ENCODE results near the gene TMEM140.

TMEM140 gene

DNA sequence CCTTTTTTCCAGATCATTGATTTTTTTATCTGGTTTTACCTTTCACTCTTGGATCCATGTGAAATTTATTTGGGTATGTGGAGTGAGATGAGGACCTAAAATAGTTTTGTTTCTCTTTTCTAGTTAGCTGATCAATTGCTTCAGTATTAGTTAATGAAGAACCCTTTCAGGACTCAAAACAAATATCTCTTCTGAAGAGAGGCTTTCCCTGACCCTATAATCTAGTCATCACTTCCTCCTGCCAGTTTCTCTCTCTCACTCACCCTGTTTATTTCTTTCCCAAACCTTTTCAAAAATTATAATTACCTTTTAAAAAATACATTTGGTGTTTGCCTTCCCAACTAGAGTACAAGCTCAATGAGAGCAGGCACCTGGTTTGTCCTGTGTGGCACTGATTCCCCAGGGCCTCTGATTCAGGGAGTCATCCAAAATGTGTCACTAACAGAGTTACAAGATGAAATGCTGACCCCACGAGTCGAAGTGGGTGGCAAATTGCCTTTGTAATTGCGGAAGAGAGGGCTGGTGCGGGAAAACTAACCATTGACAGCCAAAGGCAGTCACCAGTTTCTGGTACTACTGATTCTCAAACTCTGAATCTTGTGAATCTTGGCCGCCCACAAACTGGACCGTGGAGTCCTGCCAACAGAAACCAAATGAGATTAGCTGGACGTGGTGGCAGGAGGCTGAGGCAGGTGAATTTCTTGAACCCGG lies 2.4 kb downstream of the TMEM140 start:
- H3K27ac Mint-ChIP-seq, result peak overlapping the region; percentile 54
- H3K4me1 Mint-ChIP-seq, result peaks cover 78% of the 10 kb centered on the region
- H3K9me3 Mint-ChIP-seq, result peaks cover 24% of the 10 kb centered on the region
- H3K36me3 Mint-ChIP-seq (ENCODE audit: low read depth), result peaks cover 35% of the 10 kb centered on the region
- DNase-seq, result no peak
- no peak for ATAC-seq
- peak overlapping the region; percentile 90 for H3K4me3 Mint-ChIP-seq
- H3K27me3 Mint-ChIP-seq, result no peaks in the 10 kb centered on the region

DNA sequence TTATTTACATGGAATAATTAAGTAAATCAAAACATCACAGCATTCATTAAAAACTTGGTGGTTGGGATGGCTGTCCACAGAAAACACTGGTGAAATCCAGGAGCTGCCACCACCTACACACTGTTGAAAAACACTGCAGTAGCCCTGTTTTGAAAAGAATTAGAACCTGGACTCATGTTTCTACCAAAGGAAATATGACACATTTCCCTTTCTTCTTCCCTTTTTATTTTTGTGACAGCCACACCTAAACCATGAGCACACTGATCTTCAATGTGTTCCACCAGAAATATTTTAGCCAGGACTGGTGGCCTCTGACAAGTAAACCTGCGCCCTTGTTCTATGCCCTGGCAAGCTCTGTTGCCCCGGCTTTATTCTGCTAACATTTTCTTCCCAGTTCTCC lies 3.3 kb downstream of the TMEM140 start:
- no peak for ATAC-seq
- peaks cover 43% of the 10 kb centered on the region for H3K36me3 Mint-ChIP-seq (ENCODE audit: low read depth)

DNA sequence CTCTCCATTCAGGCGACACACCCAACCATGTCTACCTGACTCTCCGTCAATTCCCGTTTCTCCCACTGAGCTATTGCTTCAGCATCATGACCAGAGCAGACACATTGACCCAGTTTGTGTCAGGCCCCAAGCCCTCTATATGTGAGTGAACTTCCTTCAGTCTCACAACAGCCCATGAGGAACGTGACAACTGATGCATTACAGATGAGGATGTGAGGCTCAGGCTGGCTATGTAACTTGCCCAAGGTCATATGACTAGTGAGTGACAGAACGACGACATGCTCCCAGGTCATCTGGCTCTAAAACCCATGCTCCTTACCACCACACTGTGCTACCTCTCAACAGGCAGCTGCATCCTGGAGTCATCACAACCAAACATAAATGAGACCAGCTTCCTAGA lies 3.7 kb downstream of the TMEM140 start:
- H3K27ac Mint-ChIP-seq, result peak overlapping the region; percentile 54
- H3K4me1 Mint-ChIP-seq, result peaks cover 69% of the 10 kb centered on the region
- H3K27me3 Mint-ChIP-seq, result no peaks in the 10 kb centered on the region
- H3K9me3 Mint-ChIP-seq, result peaks cover 37% of the 10 kb centered on the region
- DNase-seq, result no peak
- H3K4me3 Mint-ChIP-seq, result peak overlapping the region; percentile 25
- H3K36me3 Mint-ChIP-seq (ENCODE audit: low read depth), result peaks cover 47% of the 10 kb centered on the region
- ATAC-seq, result no peak

More for the DNA sequence above, 3.3 kb downstream of the TMEM140 start:
- no peak for DNase-seq
- peaks cover 73% of the 10 kb centered on the region for H3K4me1 Mint-ChIP-seq
- peak overlapping the region; percentile 54 for H3K27ac Mint-ChIP-seq
- no peaks in the 10 kb centered on the region for H3K27me3 Mint-ChIP-seq
- peak overlapping the region; percentile 25 for H3K4me3 Mint-ChIP-seq
- peaks cover 33% of the 10 kb centered on the region for H3K9me3 Mint-ChIP-seq

- ATAC-seq, result no peak
- H3K4me1 Mint-ChIP-seq, result peaks cover 64% of the 10 kb centered on the region
- no peak overlapping the region for H3K4me3 Mint-ChIP-seq
- no peaks in the 10 kb centered on the region for H3K27me3 Mint-ChIP-seq
- no peak for DNase-seq
- peaks cover 56% of the 10 kb centered on the region for H3K36me3 Mint-ChIP-seq (ENCODE audit: low read depth)
- no peak overlapping the region for H3K27ac Mint-ChIP-seq
- H3K9me3 Mint-ChIP-seq, result peaks cover 44% of the 10 kb centered on the region
These were observed 4.6 kb downstream of the TMEM140 start for GRCh38 chr7:135152442-135152841.

- H3K36me3 Mint-ChIP-seq (ENCODE audit: low read depth), result peaks cover 67% of the 10 kb centered on the region
These were observed 6.9 kb downstream of the TMEM140 start for GRCh38 chr7:135154734-135155133.

DNA sequence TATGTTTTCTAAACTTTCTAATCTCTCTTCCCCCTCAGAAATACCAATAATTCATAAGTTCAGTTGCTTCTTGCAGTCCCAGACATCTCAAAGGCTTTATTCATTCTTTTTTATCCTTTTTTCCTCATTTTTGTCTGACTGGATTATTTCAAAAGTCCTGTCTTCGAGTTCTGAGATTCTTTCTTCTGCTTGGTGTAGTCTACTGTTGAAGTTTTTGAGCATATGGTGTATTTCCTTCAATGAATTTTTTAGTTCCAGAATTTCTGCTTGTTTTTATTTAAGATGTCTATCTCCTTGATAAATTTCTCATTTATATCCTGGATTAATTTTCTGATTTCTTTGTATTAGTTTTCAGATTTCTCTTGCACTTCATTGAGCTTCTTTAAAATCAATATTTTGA lies 8.4 kb downstream of the TMEM140 start:
- Mint-ChIP-seq H3K9me3 (peaks cover 50% of the 10 kb centered on the region), H3K36me3 (ENCODE audit: low read depth) (peaks cover 77% of the 10 kb centered on the region), H3K4me1 (peaks cover 57% of the 10 kb centered on the region), H3K4me3 (no peak overlapping the region), H3K27ac (no peak overlapping the region), H3K27me3 (no peaks in the 10 kb centered on the region)
- DNase-seq (no peak), ATAC-seq (no peak)

More at GRCh38 chr7:135154734-135155133, 6.9 kb downstream of the TMEM140 start:
- Mint-ChIP-seq H3K27ac (no peak overlapping the region), H3K27me3 (no peaks in the 10 kb centered on the region), H3K9me3 (peaks cover 50% of the 10 kb centered on the region), H3K4me1 (peaks cover 57% of the 10 kb centered on the region), H3K4me3 (no peak overlapping the region)
- DNase-seq (no peak), ATAC-seq (no peak)

DNA sequence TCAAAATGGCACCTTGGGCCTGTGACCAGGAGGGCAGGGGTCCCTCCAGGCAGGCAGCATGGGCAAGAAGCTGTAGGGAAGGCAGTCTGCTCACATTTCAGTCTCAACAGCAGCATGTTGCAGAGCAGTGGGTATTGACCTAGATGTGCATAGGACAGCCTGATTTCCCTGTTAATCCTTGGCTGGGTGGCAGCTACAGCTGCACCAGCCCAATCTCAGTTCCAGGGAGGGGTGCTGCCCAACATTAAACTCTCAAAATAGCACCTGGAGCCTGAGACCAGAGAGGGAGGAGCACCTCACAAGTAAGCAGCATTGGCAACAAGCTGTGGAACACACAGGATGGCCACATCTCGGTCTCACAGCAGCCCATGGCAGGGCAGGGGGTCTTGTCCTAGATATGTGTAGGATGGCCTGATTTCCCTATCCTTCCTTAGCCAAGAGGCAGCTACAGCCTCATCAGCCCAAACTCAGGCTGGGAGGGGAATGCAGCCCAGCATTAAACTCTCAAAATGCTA lies 10.3 kb downstream of the TMEM140 start:
- Mint-ChIP-seq H3K4me1 (peaks cover 59% of the 10 kb centered on the region), H3K4me3 (no peak overlapping the region), H3K9me3 (peaks cover 52% of the 10 kb centered on the region), H3K27me3 (no peaks in the 10 kb centered on the region), H3K27ac (no peak overlapping the region), H3K36me3 (ENCODE audit: low read depth) (peaks cover 83% of the 10 kb centered on the region)
- DNase-seq (no peak), ATAC-seq (no peak)

- Mint-ChIP-seq H3K36me3 (ENCODE audit: low read depth) (peaks cover 80% of the 10 kb centered on the region), H3K4me3 (no peak overlapping the region), H3K27ac (peak overlapping the region; percentile 89), H3K27me3 (no peaks in the 10 kb centered on the region), H3K9me3 (peaks cover 47% of the 10 kb centered on the region), H3K4me1 (peaks cover 56% of the 10 kb centered on the region)
- no peak for DNase-seq
- ATAC-seq, result no peak
These were observed 11.0 kb downstream of the TMEM140 start for GRCh38 chr7:135158874-135159273.

GRCh38 chr7:135159359-135160085 lies 11.7 kb downstream of the TMEM140 start:
- Mint-ChIP-seq H3K4me3 (no peak overlapping the region), H3K4me1 (peaks cover 53% of the 10 kb centered on the region)
- peak; percentile 33 for ATAC-seq

DNA sequence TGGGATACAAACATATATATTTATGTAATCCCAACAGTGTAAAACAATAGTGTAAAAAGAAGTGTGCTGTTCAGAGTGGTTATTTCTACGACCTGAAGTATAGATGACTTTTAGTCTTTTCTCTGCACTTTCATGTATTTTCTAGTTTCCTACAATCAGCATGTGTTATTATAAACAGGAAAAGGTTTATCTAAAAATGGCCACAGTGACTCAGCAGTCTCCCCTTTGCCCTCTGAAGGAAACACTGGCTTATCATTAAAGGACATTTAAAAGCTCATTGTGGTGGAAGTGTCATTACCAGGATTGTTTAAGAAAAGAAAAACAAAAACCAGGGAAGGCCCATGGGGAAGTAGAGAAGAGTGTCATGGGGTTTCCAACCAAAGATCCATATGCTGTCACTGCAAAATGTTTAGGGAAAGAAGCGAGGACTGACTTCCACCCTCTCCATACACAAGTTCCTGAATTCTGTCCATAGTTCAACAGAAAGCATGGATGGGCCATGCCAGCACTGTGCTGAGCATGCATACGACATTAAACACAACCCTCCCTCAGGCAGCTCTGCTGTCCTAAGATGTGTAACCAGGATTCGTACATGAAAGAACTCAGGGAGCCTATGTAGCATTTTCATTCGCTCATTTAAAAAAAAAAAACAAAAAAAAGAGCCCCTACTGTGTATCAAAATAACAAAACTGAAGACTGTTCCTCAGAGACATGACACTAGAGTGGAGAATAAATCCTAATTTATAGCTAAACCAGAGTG lies 12.4 kb downstream of the TMEM140 start:
- peaks cover 33% of the 10 kb centered on the region for H3K9me3 Mint-ChIP-seq
- peak overlapping the region; percentile 10 for H3K4me3 Mint-ChIP-seq
- peaks cover 47% of the 10 kb centered on the region for H3K4me1 Mint-ChIP-seq
- peaks cover 73% of the 10 kb centered on the region for H3K36me3 Mint-ChIP-seq (ENCODE audit: low read depth)
- H3K27ac Mint-ChIP-seq, result peak overlapping the region; percentile 89
- no peak for DNase-seq
- H3K27me3 Mint-ChIP-seq, result no peaks in the 10 kb centered on the region
- ATAC-seq, result peak; percentile 35

More at GRCh38 chr7:135159359-135160085, 11.7 kb downstream of the TMEM140 start:
- Mint-ChIP-seq H3K9me3 (peaks cover 41% of the 10 kb centered on the region), H3K27ac (peak overlapping the region; percentile 89), H3K36me3 (ENCODE audit: low read depth) (peaks cover 77% of the 10 kb centered on the region), H3K27me3 (no peaks in the 10 kb centered on the region)
- DNase-seq, result no peak

DNA sequence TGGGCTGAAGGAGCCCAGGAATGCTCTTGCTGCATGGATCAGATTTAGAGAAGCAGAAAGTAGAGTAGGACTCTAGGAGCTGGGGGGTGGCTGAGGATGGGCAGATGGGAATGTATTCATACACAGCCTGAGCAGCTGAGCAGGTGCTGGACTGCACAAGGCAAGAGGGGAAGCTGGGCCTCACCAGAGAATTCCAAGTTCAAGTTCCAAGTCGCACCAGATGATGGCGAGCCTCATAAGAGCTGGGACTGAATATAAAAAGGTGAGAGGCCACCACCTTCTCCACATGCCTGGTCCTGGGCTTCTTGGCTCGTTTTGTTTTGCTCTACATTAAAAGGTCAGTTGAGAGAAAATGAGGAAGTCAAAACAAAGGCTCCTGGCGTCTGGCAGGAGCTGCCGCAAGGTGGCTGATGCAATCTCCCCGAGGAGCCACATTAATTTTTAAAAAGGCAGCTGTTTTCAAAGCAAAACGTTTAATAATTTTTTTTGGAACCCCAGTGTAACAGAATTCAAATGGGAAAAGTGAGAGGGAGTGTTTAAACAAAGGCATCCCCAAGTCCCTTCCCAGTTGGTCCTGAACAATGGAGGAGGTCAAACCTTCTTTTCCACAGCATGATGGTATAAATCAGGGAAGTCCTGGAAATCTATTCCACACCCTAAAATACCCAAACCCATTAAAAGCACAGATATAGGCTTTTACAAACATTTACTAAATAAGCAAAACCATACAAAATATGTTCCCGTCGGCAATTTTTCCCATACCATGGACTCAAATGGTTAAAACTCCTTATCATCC lies 13.2 kb downstream of the TMEM140 start:
- H3K36me3 Mint-ChIP-seq (ENCODE audit: low read depth), result peaks cover 74% of the 10 kb centered on the region
- no peaks in the 10 kb centered on the region for H3K27me3 Mint-ChIP-seq
- peaks cover 48% of the 10 kb centered on the region for H3K4me1 Mint-ChIP-seq
- H3K9me3 Mint-ChIP-seq, result peaks cover 25% of the 10 kb centered on the region
- ATAC-seq (no peak), DNase-seq (no peak)
- no peak overlapping the region for H3K4me3 Mint-ChIP-seq
- H3K27ac Mint-ChIP-seq, result peak overlapping the region; percentile 89

DNA sequence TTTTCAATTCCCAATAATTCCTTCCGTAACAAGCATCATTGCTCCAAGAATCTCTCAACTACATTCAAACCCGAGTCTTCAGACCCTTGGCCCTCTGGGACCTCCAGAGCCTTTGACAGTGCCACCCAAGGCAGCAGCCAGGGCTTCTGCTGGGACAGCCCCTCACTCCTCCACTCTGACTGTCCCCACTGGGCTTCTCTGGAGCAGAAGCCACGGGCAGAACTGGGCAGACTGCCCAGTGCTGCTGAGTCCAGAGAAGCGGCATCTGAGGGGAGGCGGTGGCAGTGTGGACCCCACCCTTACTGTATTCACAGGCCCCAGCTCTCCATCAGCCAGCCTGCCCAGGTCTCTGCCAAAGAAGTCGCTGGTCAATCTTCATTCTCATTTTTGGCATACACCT lies 13.8 kb downstream of the TMEM140 start:
- peaks cover 53% of the 10 kb centered on the region for H3K4me1 Mint-ChIP-seq
- ATAC-seq (no peak), DNase-seq (no peak)
- H3K27me3 Mint-ChIP-seq, result no peaks in the 10 kb centered on the region
- no peak overlapping the region for H3K4me3 Mint-ChIP-seq
- H3K36me3 Mint-ChIP-seq (ENCODE audit: low read depth), result peaks cover 74% of the 10 kb centered on the region
- peak overlapping the region; percentile 89 for H3K27ac Mint-ChIP-seq
- H3K9me3 Mint-ChIP-seq, result peaks cover 19% of the 10 kb centered on the region

- H3K27ac Mint-ChIP-seq, result peak overlapping the region; percentile 89
- H3K27me3 Mint-ChIP-seq, result no peaks in the 10 kb centered on the region
- no peak overlapping the region for H3K4me3 Mint-ChIP-seq
- ATAC-seq (no peak), DNase-seq (no peak)
- H3K36me3 Mint-ChIP-seq (ENCODE audit: low read depth), result peaks cover 73% of the 10 kb centered on the region
- peaks cover 57% of the 10 kb centered on the region for H3K4me1 Mint-ChIP-seq
- H3K9me3 Mint-ChIP-seq, result peaks cover 14% of the 10 kb centered on the region
These were observed 14.6 kb downstream of the TMEM140 start for GRCh38 chr7:135162382-135163001.
